ENCODE data around the gene DENR. TPM values are rescaled to one million over a fixed set of nuclear protein-coding genes. Genes with fewer than 3 reads are reported as not detected.

DENR gene
- total and polyA plus RNA-seq, 2 of the 8 experiments (the other 6 are each of a cell fraction or from before 2014, with no cell fraction given), result 26.9 to 84.0 TPM

GRCh38 chr12:122732611-122733010, 20.0 kb upstream of the DENR start:
- Histone ChIP-seq H2BK12ac (ENCODE audit: low read depth, low read length) (no peak overlapping the region), H3K79me1 (ENCODE audit: low read depth, low read length) (no peaks in the 10 kb centered on the region), H3K9ac (replicated peaks in 1 of 4; ENCODE audit: extremely low read depth in 1 of 4, low read depth in 3 of 4, low read length in 3 of 4) (no peak overlapping the region), H4K5ac (ENCODE audit: insufficient read length, low read depth, low read length) (no peak overlapping the region), H3K4me3 (ENCODE audit: extremely low read depth in 1 of 4, insufficient read depth in 2 of 4, low read depth in 3 of 4, low read length in 4 of 4) (no peak overlapping the region), H2AK5ac (ENCODE audit: low read depth, low read length) (no peak overlapping the region), H3K56ac (replicated peaks; ENCODE audit: insufficient read length, low read depth, low read length) (no peak overlapping the region), H3K79me2 (ENCODE audit: control insufficient read depth in 1 of 2, insufficient read depth in 2 of 2, low read length in 2 of 2) (no peaks in the 10 kb centered on the region), H2BK20ac (ENCODE audit: low read length) (no peak overlapping the region), H3K4ac (replicated peaks; ENCODE audit: insufficient read length, low read depth, low read length) (no peak overlapping the region), H2BK120ac (replicated peaks; ENCODE audit: low read depth, low read length) (no peak overlapping the region), H2AFZ (ENCODE audit: low read length) (no peak overlapping the region), H3K23me2 (ENCODE audit: low read depth, low read length) (no peaks in the 10 kb centered on the region), H3K23ac (ENCODE audit: insufficient read length) (no peak overlapping the region), H2BK15ac (ENCODE audit: low read length) (no peak overlapping the region), H3K9me3 (ENCODE audit: insufficient read depth in 2 of 2, low read depth in 1 of 2, low read length in 1 of 2) (no peaks in the 10 kb centered on the region), H3K27me3 (replicated peaks in 1 of 4; ENCODE audit: control insufficient read depth in 3 of 4, extremely low read depth in 1 of 4, insufficient read depth in 3 of 4, low read length in 3 of 4) (no peaks in the 10 kb centered on the region), H4K91ac (replicated peaks; ENCODE audit: insufficient read length, low read length) (no peak overlapping the region), H3K18ac (ENCODE audit: extremely low read depth, low read length) (no peak overlapping the region), H3K4me1 (replicated peaks in 1 of 4; ENCODE audit: control insufficient read depth in 3 of 4, insufficient read depth in 4 of 4, low read length in 3 of 4) (no peaks in the 10 kb centered on the region; a peak in 1 of 7 replicates), H3K27ac (ENCODE audit: low read depth, low read length) (no peak overlapping the region), H3K36me3 (ENCODE audit: control insufficient read depth in 2 of 4, insufficient read depth in 4 of 4, low read length in 3 of 4) (no peaks in the 10 kb centered on the region), H4K20me1 (replicated peaks in 1 of 2; ENCODE audit: control insufficient read depth in 1 of 2, insufficient read depth in 2 of 2, low read length in 2 of 2) (no peaks in the 10 kb centered on the region), H4K8ac (ENCODE audit: extremely low read depth, insufficient read depth, low read length) (no peak overlapping the region), H3K14ac (ENCODE audit: insufficient read length) (no peak overlapping the region), H2BK5ac (ENCODE audit: low read depth, low read length) (no peak overlapping the region), H3K4me2 (ENCODE audit: insufficient read depth in 1 of 2, low read depth in 2 of 2, low read length in 2 of 2) (no peak overlapping the region)
- POLR2A ChIA-PET (ENCODE audit: partially characterized antibody), result interaction anchor here (1.2 kb wide), 1 partner anchor 14 kb away, joined by 4 read pairs; no protein-coding TSS in a partner anchor
- 99% methylated on average over 4 of the region's 4 CpGs; no CpG with 5 or more reads in 1 of the 2 experiments for WGBS, 2 experiments (ENCODE audit: extremely low coverage in 1 of 2, insufficient coverage in 1 of 2, insufficient read length in 1 of 2, insufficient replicate concordance in 2 of 2, low coverage in 1 of 2, low lambda C conversion rate in 2 of 2, missing lambda C conversion rate in 1 of 2)
- DNase-seq (ENCODE audit: low read depth in 1 of 2, low spot score in 2 of 2) (no peak), FAIRE-seq (no peak)
- CTCF ChIA-PET (ENCODE audit: partially characterized antibody), result interaction anchor here (1.5 kb wide), 1 partner anchor 14 kb away, joined by 3 read pairs; no protein-coding TSS in a partner anchor
- TF ChIP-seq HDAC6 (IDR thresholded peaks at IDR 0.05; ENCODE audit: low read depth, low read length) (no peak), TAF7 (optimal IDR thresholded peaks at IDR 0.05; ENCODE audit: borderline replicate concordance, low read depth, low read length) (no peak), ASH2L (IDR thresholded peaks at IDR 0.05; ENCODE audit: low read length) (no peak), NRF1 (IDR thresholded peaks at IDR 0.05; ENCODE audit: low read depth, low read length) (no peak), TEAD4 (IDR thresholded peaks at IDR 0.05; ENCODE audit: low read depth, low read length) (no peak), KDM5A (IDR thresholded peaks at IDR 0.05; ENCODE audit: low read length) (no peak), SUZ12 (IDR thresholded peaks at IDR 0.05; ENCODE audit: low read length) (no peak), CHD2 (IDR thresholded peaks at IDR 0.05; ENCODE audit: low read length) (no peak), SAP30 (IDR thresholded peaks at IDR 0.05; ENCODE audit: insufficient read depth, insufficient replicate concordance, low read length) (no peak), SP2 (IDR thresholded peaks at IDR 0.05; ENCODE audit: low read length) (no peak), POLR2A (IDR thresholded peaks at IDR 0.05; ENCODE audit: control extremely low read depth in 1 of 2, low read depth in 2 of 2, low read length in 2 of 2) (no peak), SIX5 (IDR thresholded peaks at IDR 0.05; ENCODE audit: low read depth, low read length) (no peak)
- TF ChIP-seq, protein P1, sequence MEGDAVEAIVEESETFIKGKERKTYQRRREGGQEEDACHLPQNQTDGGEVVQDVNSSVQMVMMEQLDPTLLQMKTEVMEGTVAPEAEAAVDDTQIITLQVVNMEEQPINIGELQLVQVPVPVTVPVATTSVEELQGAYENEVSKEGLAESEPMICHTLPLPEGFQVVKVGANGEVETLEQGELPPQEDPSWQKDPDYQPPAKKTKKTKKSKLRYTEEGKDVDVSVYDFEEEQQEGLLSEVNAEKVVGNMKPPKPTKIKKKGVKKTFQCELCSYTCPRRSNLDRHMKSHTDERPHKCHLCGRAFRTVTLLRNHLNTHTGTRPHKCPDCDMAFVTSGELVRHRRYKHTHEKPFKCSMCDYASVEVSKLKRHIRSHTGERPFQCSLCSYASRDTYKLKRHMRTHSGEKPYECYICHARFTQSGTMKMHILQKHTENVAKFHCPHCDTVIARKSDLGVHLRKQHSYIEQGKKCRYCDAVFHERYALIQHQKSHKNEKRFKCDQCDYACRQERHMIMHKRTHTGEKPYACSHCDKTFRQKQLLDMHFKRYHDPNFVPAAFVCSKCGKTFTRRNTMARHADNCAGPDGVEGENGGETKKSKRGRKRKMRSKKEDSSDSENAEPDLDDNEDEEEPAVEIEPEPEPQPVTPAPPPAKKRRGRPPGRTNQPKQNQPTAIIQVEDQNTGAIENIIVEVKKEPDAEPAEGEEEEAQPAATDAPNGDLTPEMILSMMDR (IDR thresholded peaks at IDR 0.05; ENCODE audit: control extremely low read depth in 1 of 3, insufficient read depth in 1 of 3, low read depth in 1 of 3, low read length in 3 of 3), result no peak

Measured in H1 (cell line).